GM19438 (cell line): Measurements from ENCODE around the gene RAB43.

Experiments
- ATAC-seq: cut with Tn5 transposase; IDR thresholded peaks from one replicate; pipeline ENCODE4 v1.9.1; 2021; ENCODE audit warnings: low read depth; ENCODE audit not compliant: unreplicated experiment

RAB43 gene

GRCh38 chr3:129061888-129062834 is 59.4 kb downstream of the RAB43 start:
- no peak for ATAC-seq

- ATAC-seq, result no peak
These were observed 60.3 kb downstream of the RAB43 start for GRCh38 chr3:129061023-129061887.

GRCh38 chr3:129060276-129061022 is 61.2 kb downstream of the RAB43 start, which contains the start of gene GP9:
Gene GP9 (plus strand): TSS chr3:129060779. CDS start chr3:129061740, 961 bp downstream.
- ATAC-seq, result no peak

GRCh38 chr3:129059311-129059958 is 62.2 kb downstream of the RAB43 start:
- no peak for ATAC-seq

- no peak for ATAC-seq
These were observed 63.0 kb downstream of the RAB43 start for GRCh38 chr3:129058441-129059200.

- ATAC-seq, result no peak
These were observed 64.4 kb downstream of the RAB43 start for GRCh38 chr3:129057249-129057648.

GRCh38 chr3:129056451-129057173 is 65.0 kb downstream of the RAB43 start:
- no peak for ATAC-seq

GRCh38 chr3:129054605-129055104 is 66.9 kb downstream of the RAB43 start:
- no peak for ATAC-seq

GRCh38 chr3:129052675-129053074 is 68.9 kb downstream of the RAB43 start:
- no peak for ATAC-seq

- ATAC-seq, result no peak
These were observed 69.7 kb downstream of the RAB43 start for GRCh38 chr3:129051871-129052340.

GRCh38 chr3:129050556-129051295 is 70.9 kb downstream of the RAB43 start:
- no peak for ATAC-seq

GRCh38 chr3:129047553-129047839 is 74.1 kb downstream of the RAB43 start:
- ATAC-seq, result no peak

- no peak for ATAC-seq
These were observed 74.7 kb downstream of the RAB43 start for GRCh38 chr3:129046732-129047552.

GRCh38 chr3:129046037-129046731 is 75.4 kb downstream of the RAB43 start:
- ATAC-seq, result no peak

GRCh38 chr3:129045675-129046036 is 75.9 kb downstream of the RAB43 start:
- ATAC-seq, result no peak

GRCh38 chr3:129040579-129041300 is 80.9 kb downstream of the RAB43 start:
- ATAC-seq, result no peak
